GM23338 (cell line): ENCODE data around the gene KCNT2. TPM values are rescaled to one million over a fixed set of nuclear protein-coding genes. Genes with fewer than 3 reads are reported as not detected.

ENCODE experiments used
- ATAC-seq: fragments of 200-7000 bp; cut with Tn5 transposase; 3 replicates; pipeline ENCODE4 v1.9.1; 2020
- DNase-seq: peaks from one replicate; pipeline ENCODE4 v3.0.0-alpha.2; 2015; ENCODE audit warnings: low spot score
- H2AFZ ChIP-seq: fragments of 200-600 bp; sonication (generic); 2 replicates; pipeline ENCODE4 v1.8.0; 2016; ENCODE audit warnings: antibody characterized with exemption, mild to moderate bottlenecking, moderate library complexity
- H3F3A ChIP-seq: fragments of 200-600 bp; sonication (generic); replicated peaks from 2 replicates; pipeline ENCODE4 v1.8.0; 2017; ENCODE audit warnings: antibody characterized with exemption, mixed run types, low read depth
- H3K27ac ChIP-seq: fragments of 200-600 bp; sonication (generic); 2 replicates; pipeline ENCODE4 v1.6.1; 2016; ENCODE audit warnings: low read depth
- H3K27me3 ChIP-seq: fragments of 200-600 bp; sonication (generic); 2 replicates; pipeline ENCODE4 v1.8.0; 2016; ENCODE audit warnings: mild to moderate bottlenecking, mixed run types, moderate library complexity; ENCODE audit not compliant: insufficient read depth
- H3K36me3 ChIP-seq: fragments of 200-600 bp; sonication (generic); 2 replicates; pipeline ENCODE4 v1.8.0; 2016; ENCODE audit warnings: mild to moderate bottlenecking; ENCODE audit not compliant: insufficient read depth
- H3K4me1 ChIP-seq: fragments of 200-600 bp; sonication (generic); 2 replicates; pipeline ENCODE4 v1.8.0; 2016; ENCODE audit warnings: mild to moderate bottlenecking, moderate library complexity; ENCODE audit not compliant: insufficient read depth
- H3K4me2 ChIP-seq: fragments of 200-600 bp; sonication (generic); 2 replicates; pipeline ENCODE4 v1.7.1; 2017; ENCODE audit warnings: mixed run types
- H3K4me3 ChIP-seq: fragments of 200-600 bp; sonication (generic); 2 replicates; pipeline ENCODE4 v1.6.1; 2016; ENCODE audit warnings: mixed run types
- H3K79me2 ChIP-seq: fragments of 200-600 bp; sonication (generic); replicated peaks from 2 replicates; pipeline ENCODE4 v1.8.0; 2017; ENCODE audit warnings: mild to moderate bottlenecking; ENCODE audit not compliant: insufficient read depth
- H3K9me2 ChIP-seq: fragments of 200-600 bp; sonication (generic); 2 replicates; pipeline ENCODE4 v1.8.0; 2017; ENCODE audit not compliant: insufficient read depth
- H4K20me1 ChIP-seq: fragments of 200-600 bp; sonication (generic); replicated peaks from 2 replicates; pipeline ENCODE4 v1.8.0; 2017; ENCODE audit warnings: mild to moderate bottlenecking; ENCODE audit not compliant: insufficient read depth
- H3K27ac Mint-ChIP-seq: 2 replicates; pipeline ENCODE4 v1.8.0; 2020; ENCODE audit warnings: inconsistent platforms, mild to moderate bottlenecking, moderate library complexity, mixed read lengths
- H3K27me3 Mint-ChIP-seq: 3 replicates; pipeline ENCODE4 v1.8.0; 2022; ENCODE audit warnings: low read depth, mild to moderate bottlenecking, moderate library complexity, mixed read lengths, inconsistent platforms; ENCODE audit not compliant: insufficient read depth, poor library complexity
- H3K36me3 Mint-ChIP-seq: 3 replicates; pipeline ENCODE4 v1.8.0; 2021; ENCODE audit warnings: low read depth, mild to moderate bottlenecking, inconsistent platforms, moderate library complexity, mixed read lengths
- H3K4me1 Mint-ChIP-seq: 3 replicates; pipeline ENCODE4 v1.8.0; 2020; ENCODE audit warnings: mild to moderate bottlenecking, inconsistent platforms, mixed read lengths
- H3K4me3 Mint-ChIP-seq: 3 replicates; pipeline ENCODE4 v1.8.0; 2021; ENCODE audit warnings: moderate library complexity, mild to moderate bottlenecking, inconsistent platforms, mixed read lengths
- H3K9me3 Mint-ChIP-seq: 3 replicates; pipeline ENCODE4 v1.8.0; 2020; ENCODE audit warnings: moderate library complexity, mild to moderate bottlenecking, inconsistent platforms, mixed read lengths
- CTCF ChIP-seq, 2 experiments: fragments of 200-600 bp in 1 of 2; sonication (generic) in 1 of 2; conservative IDR thresholded peaks; 2 replicates each; pipeline versions ENCODE4 v1.5.1 to v1.6.1; 2016 to 2017; ENCODE audit warnings: antibody characterized with exemption in 2 of 2, low read depth in 2 of 2, mild to moderate bottlenecking in 2 of 2, moderate library complexity in 1 of 2
- ETS1 ChIP-seq: IDR thresholded peaks from 2 replicates; pipeline ENCODE4 v1.6.1; 2016; ENCODE audit warnings: antibody characterized with exemption
- EZH2 ChIP-seq: fragments of 200-600 bp; sonication (generic); IDR thresholded peaks from one replicate; pipeline ENCODE4 v1.8.0; 2017; ENCODE audit warnings: antibody characterized with exemption, mild to moderate bottlenecking, low read depth; ENCODE audit not compliant: unreplicated experiment
- EZH2phosphoT487 ChIP-seq: fragments of 200-600 bp; sonication (generic); IDR thresholded peaks from one replicate; pipeline ENCODE4 v1.8.1; 2018; ENCODE audit warnings: antibody characterized with exemption; ENCODE audit not compliant: unreplicated experiment
- JUNB ChIP-seq: IDR thresholded peaks from one replicate; pipeline ENCODE4 v1.6.1; 2016; ENCODE audit warnings: antibody characterized with exemption; ENCODE audit not compliant: unreplicated experiment
- NANOG ChIP-seq: IDR thresholded peaks from 2 replicates; pipeline ENCODE4 v1.6.1; 2016; ENCODE audit warnings: antibody characterized with exemption, borderline replicate concordance
- POLR2AphosphoS5 ChIP-seq: IDR thresholded peaks from 2 replicates; pipeline ENCODE4 v1.6.1; 2016; ENCODE audit warnings: antibody characterized with exemption, low read depth
- STAT1 ChIP-seq: IDR thresholded peaks from one replicate; pipeline ENCODE4 v1.6.1; 2016; ENCODE audit warnings: antibody characterized with exemption; ENCODE audit not compliant: unreplicated experiment
- polyA plus RNA-seq: library from polyadenylated mRNA; unstranded; fragments of >200 nt; fragmentation: Nextera tagmentation; extraction: Ambion mirVana; gene quantifications from 2 replicates; pipeline ENCODE4 v1.2.1, GENCODE V29; 2016
- total RNA-seq: library from RNA; depleted of rRNA; stranded (reverse); fragments of >200 nt; shearing (Covaris generic); gene quantifications from 2 replicates; pipeline ENCODE4 v1.2.3, GENCODE V29; 2014
- TF ChIP-seq, protein P1 (sequence below): IDR thresholded peaks from one replicate; pipeline ENCODE4 v1.6.1; 2018; ENCODE audit warnings: antibody characterized with exemption; ENCODE audit not compliant: unreplicated experiment
- TF ChIP-seq, protein P2 (sequence below): fragments of 250-450 bp; sonication (Bioruptor Pico); IDR thresholded peaks from 2 replicates; pipeline ENCODE4 v1.5.0; 2020; ENCODE audit warnings: mild to moderate bottlenecking, moderate library complexity

Gene KCNT2
- total and polyA plus RNA-seq, 2 experiments from 2014 or later: 5.4 to 13.4 TPM

- TF ChIP-seq, protein P1, sequence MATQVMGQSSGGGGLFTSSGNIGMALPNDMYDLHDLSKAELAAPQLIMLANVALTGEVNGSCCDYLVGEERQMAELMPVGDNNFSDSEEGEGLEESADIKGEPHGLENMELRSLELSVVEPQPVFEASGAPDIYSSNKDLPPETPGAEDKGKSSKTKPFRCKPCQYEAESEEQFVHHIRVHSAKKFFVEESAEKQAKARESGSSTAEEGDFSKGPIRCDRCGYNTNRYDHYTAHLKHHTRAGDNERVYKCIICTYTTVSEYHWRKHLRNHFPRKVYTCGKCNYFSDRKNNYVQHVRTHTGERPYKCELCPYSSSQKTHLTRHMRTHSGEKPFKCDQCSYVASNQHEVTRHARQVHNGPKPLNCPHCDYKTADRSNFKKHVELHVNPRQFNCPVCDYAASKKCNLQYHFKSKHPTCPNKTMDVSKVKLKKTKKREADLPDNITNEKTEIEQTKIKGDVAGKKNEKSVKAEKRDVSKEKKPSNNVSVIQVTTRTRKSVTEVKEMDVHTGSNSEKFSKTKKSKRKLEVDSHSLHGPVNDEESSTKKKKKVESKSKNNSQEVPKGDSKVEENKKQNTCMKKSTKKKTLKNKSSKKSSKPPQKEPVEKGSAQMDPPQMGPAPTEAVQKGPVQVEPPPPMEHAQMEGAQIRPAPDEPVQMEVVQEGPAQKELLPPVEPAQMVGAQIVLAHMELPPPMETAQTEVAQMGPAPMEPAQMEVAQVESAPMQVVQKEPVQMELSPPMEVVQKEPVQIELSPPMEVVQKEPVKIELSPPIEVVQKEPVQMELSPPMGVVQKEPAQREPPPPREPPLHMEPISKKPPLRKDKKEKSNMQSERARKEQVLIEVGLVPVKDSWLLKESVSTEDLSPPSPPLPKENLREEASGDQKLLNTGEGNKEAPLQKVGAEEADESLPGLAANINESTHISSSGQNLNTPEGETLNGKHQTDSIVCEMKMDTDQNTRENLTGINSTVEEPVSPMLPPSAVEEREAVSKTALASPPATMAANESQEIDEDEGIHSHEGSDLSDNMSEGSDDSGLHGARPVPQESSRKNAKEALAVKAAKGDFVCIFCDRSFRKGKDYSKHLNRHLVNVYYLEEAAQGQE: no peak
- TF ChIP-seq JUNB (no peak), ETS1 (no peak), STAT1 (no peak), CTCF (conservative IDR thresholded peaks at IDR 0.05; ENCODE audit: low read depth in 2 of 2) (no peak), EZH2 (no peak)
Observed at GRCh38 chr1:196323869-196324268, 284.4 kb downstream of the KCNT2 start (continued).

DNA sequence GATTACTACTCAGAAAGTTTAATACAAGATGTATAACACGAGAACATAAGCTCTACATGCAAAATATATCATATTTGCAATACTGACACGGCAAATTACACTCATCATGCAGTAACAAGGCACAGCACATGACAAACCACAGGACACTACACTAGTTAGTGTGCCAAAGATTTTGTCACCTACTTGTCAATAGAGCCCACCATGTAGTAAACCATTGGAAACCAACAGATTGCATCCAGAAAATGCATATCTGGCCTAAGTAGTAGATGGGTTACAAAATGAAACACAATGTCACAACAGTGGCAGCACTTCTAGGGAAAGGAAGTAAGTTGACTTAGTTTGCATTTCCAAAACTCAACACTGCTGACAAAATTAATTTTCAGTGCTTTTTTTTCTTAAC lies 288.9 kb downstream of the KCNT2 start:
- Mint-ChIP-seq H3K4me3 (no peak overlapping the region), H3K36me3 (no peaks in the 10 kb centered on the region)
- ATAC-seq: no peak
- TF ChIP-seq EZH2phosphoT487 (no peak), STAT1 (no peak), JUNB (no peak), NANOG (no peak), ETS1 (no peak), POLR2AphosphoS5 (no peak)
- TF ChIP-seq, protein P2, sequence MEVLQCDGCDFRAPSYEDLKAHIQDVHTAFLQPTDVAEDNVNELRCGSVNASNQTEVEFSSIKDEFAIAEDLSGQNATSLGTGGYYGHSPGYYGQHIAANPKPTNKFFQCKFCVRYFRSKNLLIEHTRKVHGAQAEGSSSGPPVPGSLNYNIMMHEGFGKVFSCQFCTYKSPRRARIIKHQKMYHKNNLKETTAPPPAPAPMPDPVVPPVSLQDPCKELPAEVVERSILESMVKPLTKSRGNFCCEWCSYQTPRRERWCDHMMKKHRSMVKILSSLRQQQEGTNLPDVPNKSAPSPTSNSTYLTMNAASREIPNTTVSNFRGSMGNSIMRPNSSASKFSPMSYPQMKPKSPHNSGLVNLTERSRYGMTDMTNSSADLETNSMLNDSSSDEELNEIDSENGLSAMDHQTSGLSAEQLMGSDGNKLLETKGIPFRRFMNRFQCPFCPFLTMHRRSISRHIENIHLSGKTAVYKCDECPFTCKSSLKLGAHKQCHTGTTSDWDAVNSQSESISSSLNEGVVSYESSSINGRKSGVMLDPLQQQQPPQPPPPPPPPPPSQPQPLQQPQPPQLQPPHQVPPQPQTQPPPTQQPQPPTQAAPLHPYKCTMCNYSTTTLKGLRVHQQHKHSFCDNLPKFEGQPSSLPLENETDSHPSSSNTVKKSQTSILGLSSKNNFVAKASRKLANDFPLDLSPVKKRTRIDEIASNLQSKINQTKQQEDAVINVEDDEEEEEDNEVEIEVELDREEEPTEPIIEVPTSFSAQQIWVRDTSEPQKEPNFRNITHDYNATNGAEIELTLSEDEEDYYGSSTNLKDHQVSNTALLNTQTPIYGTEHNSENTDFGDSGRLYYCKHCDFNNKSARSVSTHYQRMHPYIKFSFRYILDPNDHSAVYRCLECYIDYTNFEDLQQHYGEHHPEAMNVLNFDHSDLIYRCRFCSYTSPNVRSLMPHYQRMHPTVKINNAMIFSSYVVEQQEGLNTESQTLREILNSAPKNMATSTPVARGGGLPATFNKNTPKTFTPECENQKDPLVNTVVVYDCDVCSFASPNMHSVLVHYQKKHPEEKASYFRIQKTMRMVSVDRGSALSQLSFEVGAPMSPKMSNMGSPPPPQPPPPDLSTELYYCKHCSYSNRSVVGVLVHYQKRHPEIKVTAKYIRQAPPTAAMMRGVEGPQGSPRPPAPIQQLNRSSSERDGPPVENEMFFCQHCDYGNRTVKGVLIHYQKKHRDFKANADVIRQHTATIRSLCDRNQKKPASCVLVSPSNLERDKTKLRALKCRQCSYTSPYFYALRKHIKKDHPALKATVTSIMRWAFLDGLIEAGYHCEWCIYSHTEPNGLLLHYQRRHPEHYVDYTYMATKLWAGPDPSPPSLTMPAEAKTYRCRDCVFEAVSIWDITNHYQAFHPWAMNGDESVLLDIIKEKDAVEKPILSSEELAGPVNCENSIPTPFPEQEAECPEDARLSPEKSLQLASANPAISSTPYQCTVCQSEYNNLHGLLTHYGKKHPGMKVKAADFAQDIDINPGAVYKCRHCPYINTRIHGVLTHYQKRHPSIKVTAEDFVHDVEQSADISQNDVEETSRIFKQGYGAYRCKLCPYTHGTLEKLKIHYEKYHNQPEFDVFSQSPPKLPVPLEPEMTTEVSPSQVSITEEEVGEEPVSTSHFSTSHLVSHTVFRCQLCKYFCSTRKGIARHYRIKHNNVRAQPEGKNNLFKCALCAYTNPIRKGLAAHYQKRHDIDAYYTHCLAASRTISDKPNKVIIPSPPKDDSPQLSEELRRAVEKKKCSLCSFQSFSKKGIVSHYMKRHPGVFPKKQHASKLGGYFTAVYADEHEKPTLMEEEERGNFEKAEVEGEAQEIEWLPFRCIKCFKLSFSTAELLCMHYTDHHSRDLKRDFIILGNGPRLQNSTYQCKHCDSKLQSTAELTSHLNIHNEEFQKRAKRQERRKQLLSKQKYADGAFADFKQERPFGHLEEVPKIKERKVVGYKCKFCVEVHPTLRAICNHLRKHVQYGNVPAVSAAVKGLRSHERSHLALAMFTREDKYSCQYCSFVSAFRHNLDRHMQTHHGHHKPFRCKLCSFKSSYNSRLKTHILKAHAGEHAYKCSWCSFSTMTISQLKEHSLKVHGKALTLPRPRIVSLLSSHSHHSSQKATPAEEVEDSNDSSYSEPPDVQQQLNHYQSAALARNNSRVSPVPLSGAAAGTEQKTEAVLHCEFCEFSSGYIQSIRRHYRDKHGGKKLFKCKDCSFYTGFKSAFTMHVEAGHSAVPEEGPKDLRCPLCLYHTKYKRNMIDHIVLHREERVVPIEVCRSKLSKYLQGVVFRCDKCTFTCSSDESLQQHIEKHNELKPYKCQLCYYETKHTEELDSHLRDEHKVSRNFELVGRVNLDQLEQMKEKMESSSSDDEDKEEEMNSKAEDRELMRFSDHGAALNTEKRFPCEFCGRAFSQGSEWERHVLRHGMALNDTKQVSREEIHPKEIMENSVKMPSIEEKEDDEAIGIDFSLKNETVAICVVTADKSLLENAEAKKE: no peak

More for the DNA sequence above, 288.9 kb downstream of the KCNT2 start:
- Histone ChIP-seq H3K4me3 (no peak overlapping the region), H3K36me3 (no peaks in the 10 kb centered on the region), H3K79me2 (no peaks in the 10 kb centered on the region), H3K9me2 (no peaks in the 10 kb centered on the region), H3K27ac (no peak overlapping the region), H3K27me3 (no peaks in the 10 kb centered on the region), H4K20me1 (no peaks in the 10 kb centered on the region), H3K4me1 (peaks cover 17% of the 10 kb centered on the region), H2AFZ (no peak overlapping the region), H3F3A (no peaks in the 10 kb centered on the region), H3K4me2 (no peak overlapping the region)
- H3K9me3 Mint-ChIP-seq: no peaks in the 10 kb centered on the region
- no peak overlapping the region for H3K27ac Mint-ChIP-seq
- no peak for DNase-seq
- peaks cover 21% of the 10 kb centered on the region for H3K4me1 Mint-ChIP-seq
- no peaks in the 10 kb centered on the region for H3K27me3 Mint-ChIP-seq
